Left renal pelvis (tissue), 4 donors: ENCODE results near the gene NLGN1. TPM values are rescaled to one million over a fixed set of nuclear protein-coding genes. Genes with fewer than 3 reads are reported as not detected.

ENCODE experiments used
- DNase-seq, 4 donors: peaks; one replicate each; pipeline ENCODE4 v3.0.0-alpha.2; 2013; ENCODE audit warnings: low read depth in 4 of 4, low spot score in 3 of 4
- polyA plus RNA-seq, 4 donors: library from polyadenylated mRNA; unstranded; fragments of 120-200 nt; gene quantifications; one replicate each; pipeline ENCODE4 v1.2.1, GENCODE V29; 2013; ENCODE audit not compliant: insufficient read length in 4 of 4

The NLGN1 gene
- polyA plus RNA-seq, 4 donors = 1.4 to 5.3 (median 3.7) TPM

- no peak for DNase-seq
These were observed 426.4 kb downstream of the NLGN1 start for GRCh38 chr3:173823911-173824460.

GRCh38 chr3:173825730-173826129 is 428.2 kb downstream of the NLGN1 start:
- no peak for DNase-seq

- no peak for DNase-seq
These were observed 428.9 kb downstream of the NLGN1 start for GRCh38 chr3:173826416-173826815.

- DNase-seq = no peak
These were observed 429.5 kb downstream of the NLGN1 start for GRCh38 chr3:173826901-173827609.

GRCh38 chr3:173838644-173839043 is 441.1 kb downstream of the NLGN1 start:
- no peak for DNase-seq

DNA sequence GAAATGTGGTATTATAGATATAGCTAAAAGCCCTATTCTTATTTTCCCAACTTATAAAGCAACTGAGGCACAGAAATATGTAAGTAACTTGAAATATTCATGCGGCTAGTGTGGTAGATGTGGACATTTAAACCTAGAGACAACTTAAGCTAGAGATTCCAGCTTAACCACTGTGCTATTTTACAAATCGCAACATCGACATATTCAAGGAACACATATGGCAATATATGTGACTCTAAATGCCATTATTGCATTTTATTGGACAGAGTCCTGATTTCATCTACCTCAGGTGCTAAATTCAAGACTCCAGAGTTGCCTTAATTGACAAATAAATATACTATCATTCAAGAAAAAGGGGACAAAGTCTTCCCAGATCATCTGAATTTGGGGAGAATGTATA is 442.3 kb downstream of the NLGN1 start:
- no peak for DNase-seq

- no peak for DNase-seq
These were observed 443.8 kb downstream of the NLGN1 start for GRCh38 chr3:173841334-173841733.

DNA sequence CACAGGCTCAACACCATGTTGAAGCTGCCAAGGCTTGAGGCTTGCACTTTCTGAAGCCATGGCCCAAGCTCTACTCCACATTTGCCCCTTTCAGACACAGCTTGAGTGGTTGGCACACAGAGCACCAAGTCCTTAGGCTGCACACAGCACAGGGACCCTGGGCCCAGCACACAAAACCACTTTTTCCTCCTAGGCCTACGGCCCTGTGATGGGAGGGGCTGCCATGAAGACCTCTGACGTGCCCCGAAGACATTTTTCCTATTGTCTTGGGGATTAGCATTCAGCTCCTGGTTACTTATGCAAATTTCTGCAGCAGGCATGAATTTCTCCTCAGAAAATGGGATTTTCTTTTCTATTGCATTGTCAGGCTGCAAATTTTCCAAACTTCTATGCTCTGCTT is 445.5 kb downstream of the NLGN1 start:
- no peak for DNase-seq

DNA sequence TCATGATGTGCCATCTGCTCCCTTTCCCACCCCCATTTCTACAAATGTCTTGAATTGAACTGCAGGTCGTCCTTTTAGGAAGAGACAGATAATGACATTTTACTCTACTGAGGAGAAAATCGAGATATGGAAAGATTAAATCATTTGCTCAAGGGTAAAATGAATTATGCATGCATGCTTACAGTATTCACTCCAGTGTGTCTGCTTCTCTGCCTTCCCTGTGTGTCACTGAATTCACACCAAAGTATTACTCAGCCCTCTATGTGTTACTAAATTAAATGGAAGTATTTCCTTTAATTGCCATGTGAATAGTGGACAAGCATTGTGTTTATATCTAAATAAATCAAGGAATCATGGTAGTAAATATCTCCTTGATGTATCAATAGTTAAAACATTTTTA is 449.0 kb downstream of the NLGN1 start:
- no peak for DNase-seq

DNA sequence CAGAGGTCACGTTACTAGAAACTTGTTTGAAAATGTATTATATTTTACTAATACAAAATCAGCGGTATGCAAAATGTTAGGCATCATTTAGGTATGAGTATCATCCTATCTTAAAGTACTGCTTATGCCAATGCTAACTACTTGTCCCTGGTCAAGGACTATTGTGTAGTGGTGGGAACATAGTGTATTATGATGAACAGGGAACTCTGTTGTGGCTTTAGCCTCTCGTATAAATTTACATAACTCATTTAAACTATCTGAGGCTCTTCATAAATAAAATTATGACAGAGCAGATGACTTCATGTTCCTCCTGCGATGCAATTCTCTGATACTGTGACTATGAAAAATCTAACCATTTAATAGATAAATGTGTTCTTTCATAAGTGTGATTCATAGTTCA is 451.9 kb downstream of the NLGN1 start:
- no peak for DNase-seq

- no peak for DNase-seq
These were observed 459.6 kb downstream of the NLGN1 start for GRCh38 chr3:173857154-173857553.

- no peak for DNase-seq
These were observed 465.2 kb downstream of the NLGN1 start for GRCh38 chr3:173862701-173863100.

- no peak for DNase-seq
These were observed 466.0 kb downstream of the NLGN1 start for GRCh38 chr3:173863551-173863950.

DNA sequence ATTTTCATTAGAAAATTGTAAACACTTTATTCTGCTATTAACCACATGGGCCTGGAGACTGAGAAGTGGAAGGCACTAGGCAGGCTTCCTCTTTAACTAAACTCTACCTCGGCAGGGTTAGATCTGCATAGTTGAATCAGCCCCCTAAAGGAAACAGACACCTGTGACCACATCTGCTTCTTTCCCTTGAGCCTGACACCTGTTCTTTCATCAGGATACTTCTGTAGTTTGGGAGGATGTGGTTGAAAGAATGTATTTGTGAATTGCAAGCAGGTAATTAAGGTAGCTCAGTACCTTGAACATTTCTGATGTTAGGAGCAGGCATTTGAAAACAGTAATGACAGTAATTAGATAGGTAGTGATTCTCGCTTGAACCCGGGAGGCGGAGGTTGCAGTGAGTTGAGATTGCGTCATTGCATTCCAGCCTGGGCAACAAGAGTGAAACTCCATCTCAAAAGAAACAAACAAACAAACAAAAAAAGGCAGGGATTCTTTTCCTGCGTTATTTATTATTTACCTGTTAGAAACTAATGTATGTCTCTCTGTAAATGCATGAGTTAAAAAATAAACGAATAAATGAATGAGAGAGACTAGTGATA is 468.5 kb downstream of the NLGN1 start:
- DNase-seq = no peak

GRCh38 chr3:173869766-173870165 is 472.2 kb downstream of the NLGN1 start:
- DNase-seq = no peak

DNA sequence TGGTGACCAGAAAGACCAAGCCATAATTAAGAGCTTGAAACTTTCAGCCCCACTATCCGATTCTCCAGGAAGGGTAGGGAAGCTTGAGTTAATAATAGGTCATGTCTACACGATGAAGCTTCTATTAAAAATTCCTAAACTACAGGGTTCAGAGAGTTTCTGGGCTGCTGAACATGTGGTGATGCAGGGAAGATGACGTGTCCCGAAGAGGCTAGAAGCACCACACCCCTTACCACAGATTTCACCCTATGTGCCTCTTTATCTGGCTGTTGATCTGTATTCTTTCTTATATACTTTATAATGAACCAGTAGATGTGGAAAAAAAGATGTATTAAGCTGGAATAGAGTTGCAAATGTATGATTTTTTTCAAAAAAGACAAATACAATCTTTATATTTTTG is 473.4 kb downstream of the NLGN1 start:
- no peak for DNase-seq

GRCh38 chr3:173875790-173876189 is 478.2 kb downstream of the NLGN1 start:
- no peak for DNase-seq

- no peak for DNase-seq
These were observed 478.9 kb downstream of the NLGN1 start for GRCh38 chr3:173876476-173876875.

DNA sequence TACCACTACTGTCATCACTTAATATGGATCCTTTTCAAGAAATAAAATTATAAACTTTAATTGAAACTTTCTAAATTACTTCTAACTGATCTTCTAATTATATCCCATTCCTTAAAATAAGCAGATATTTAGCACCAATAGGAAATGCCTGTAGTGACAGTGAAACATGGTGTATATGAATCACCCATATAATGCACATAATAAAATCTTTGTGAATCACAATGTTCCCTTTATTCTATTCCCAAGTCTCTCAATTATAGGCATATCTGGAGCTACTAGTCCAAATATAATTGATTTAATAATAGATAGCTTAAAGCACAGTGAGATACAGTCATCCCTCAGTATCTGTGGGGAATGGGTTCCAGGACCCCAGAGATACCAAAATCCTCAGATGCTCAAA is 490.3 kb downstream of the NLGN1 start:
- no peak for DNase-seq

DNA sequence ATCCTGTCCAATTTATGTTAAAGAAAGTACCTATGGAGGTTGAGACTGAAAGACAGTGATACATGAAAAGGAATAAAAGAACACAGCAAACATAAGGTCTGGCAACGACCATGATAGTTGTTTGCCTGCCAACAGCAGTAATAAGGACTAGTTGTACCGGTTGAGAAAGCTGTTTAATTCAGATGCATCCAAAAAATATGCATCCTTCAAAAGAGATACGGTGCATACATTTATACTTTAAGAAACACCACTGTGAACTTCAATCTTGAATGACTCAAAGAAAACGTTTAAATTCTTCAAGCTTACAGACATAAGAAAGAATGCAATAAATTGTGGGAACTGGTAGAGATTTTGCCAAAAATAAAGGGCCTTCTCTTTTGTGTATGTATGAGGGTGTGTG is 492.1 kb downstream of the NLGN1 start:
- no peak for DNase-seq

DNA sequence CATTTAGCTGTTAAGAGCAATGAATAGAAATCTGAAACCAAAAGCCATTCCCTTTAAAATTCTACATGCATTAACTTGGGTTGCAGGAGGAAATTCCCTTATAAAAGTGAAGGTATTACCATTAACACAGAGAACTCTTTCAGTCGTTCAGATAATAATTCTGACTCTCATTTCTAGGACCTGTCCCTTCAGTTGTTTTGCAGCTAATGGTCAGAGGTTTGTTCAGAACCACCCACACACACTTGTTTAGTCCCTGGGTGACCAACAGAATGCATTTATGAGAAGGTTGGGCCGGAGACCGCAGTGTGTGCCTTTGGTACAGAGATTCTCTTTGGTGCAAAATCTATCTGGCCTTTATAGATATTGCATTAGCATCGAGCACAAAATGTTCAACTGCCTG is 492.5 kb downstream of the NLGN1 start:
- DNase-seq = no peak
